ENCODE data around the gene GRIA1.
"Not testable (repeated sequence)": the region's sequence is repeated elsewhere in the genome, so short reads cannot be mapped to it uniquely, and the experiment has no call there.

The GRIA1 gene

GRCh38 chr5:153818626-153819025 lies 328.2 kb downstream of the GRIA1 start:
- H3K27ac ChIP-seq (ENCODE audit: low read length): no peak overlapping the region
- H3K9me3 ChIP-seq (ENCODE audit: control insufficient read depth, insufficient read depth, low read length): no peaks in the 10 kb centered on the region
- no CpG with 5 or more reads among the region's 2 CpGs for WGBS (ENCODE audit: insufficient coverage, insufficient read length)
- H3K4me1 ChIP-seq (ENCODE audit: control insufficient read depth, insufficient read depth, low read length): no peaks in the 10 kb centered on the region
- H3K4me3 ChIP-seq (ENCODE audit: low read length): no peak overlapping the region
- no peaks in the 10 kb centered on the region for H3K27me3 ChIP-seq (ENCODE audit: control insufficient read depth, insufficient read depth, low read length)
- no peaks in the 10 kb centered on the region for H3K36me3 ChIP-seq (ENCODE audit: control insufficient read depth, insufficient read depth, low read length)
- DNase-seq (ENCODE audit: low read depth, low spot score): no peak

DNA sequence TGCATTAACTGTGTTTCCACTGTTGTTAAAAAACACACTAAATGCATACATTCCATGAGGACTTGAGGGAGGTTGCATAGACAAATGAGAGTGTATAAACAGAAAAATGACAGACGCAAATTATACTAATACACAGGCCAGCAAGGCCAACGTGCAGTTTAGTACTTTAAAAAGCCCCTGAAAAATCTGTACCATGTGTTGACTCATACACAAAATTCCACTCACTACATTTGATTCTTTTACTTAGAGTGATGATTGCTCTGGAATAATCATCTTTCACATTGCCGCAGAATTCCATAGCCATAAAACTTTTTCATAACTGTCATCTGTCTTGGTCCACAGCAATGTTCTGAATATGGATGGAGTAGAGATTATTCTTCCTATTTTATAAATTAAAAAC lies 332.6 kb downstream of the GRIA1 start:
- Histone ChIP-seq H3K4me1 (ENCODE audit: control insufficient read depth, insufficient read depth, low read length) (peaks cover 2% of the 10 kb centered on the region; the same call in 1 of the 2 replicates), H3K27me3 (ENCODE audit: control insufficient read depth, insufficient read depth, low read length) (no peaks in the 10 kb centered on the region), H3K36me3 (ENCODE audit: control insufficient read depth, insufficient read depth, low read length) (no peaks in the 10 kb centered on the region), H3K27ac (ENCODE audit: low read length) (no peak overlapping the region), H3K9me3 (ENCODE audit: control insufficient read depth, insufficient read depth, low read length) (no peaks in the 10 kb centered on the region), H3K4me3 (ENCODE audit: low read length) (no peak overlapping the region)
- DNase-seq (ENCODE audit: low read depth, low spot score): no peak
- WGBS (ENCODE audit: insufficient coverage, insufficient read length): no CpG with 5 or more reads among the region's 3 CpGs

DNA sequence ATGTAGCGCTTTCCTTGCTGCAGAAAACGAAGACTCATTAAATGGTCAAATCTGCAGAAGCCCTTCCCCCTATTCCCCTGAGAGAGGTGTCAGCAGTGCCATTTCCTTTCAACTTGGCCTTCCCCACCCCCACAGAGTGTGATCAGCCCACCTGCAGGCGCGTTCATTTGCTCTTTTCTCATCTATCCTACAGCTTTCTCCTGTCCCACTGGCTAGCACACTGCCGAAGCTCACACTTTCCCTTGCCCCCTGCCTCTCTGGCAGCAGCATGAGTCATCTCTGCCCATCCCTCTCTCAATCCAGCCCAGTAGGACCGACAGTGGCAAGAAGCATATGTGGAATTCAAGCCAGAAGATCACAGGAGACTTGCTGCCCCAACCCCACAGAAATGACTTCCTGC lies 334.4 kb downstream of the GRIA1 start:
- no CpG with 5 or more reads among the region's 6 CpGs for WGBS (ENCODE audit: insufficient coverage, insufficient read length)
- no peaks in the 10 kb centered on the region for H3K9me3 ChIP-seq (ENCODE audit: control insufficient read depth, insufficient read depth, low read length)
- no peaks in the 10 kb centered on the region for H3K36me3 ChIP-seq (ENCODE audit: control insufficient read depth, insufficient read depth, low read length)
- no peaks in the 10 kb centered on the region for H3K27me3 ChIP-seq (ENCODE audit: control insufficient read depth, insufficient read depth, low read length)
- H3K4me1 ChIP-seq (ENCODE audit: control insufficient read depth, insufficient read depth, low read length): peaks cover 2% of the 10 kb centered on the region; the same call in 1 of the 2 replicates
- no peak overlapping the region for H3K27ac ChIP-seq (ENCODE audit: low read length)
- peak; percentile 4 for DNase-seq (ENCODE audit: low read depth, low spot score)
- H3K4me3 ChIP-seq (ENCODE audit: low read length): no peak overlapping the region

GRCh38 chr5:153827397-153827796 lies 336.9 kb downstream of the GRIA1 start:
- H3K4me3 ChIP-seq (ENCODE audit: low read length): no peak overlapping the region
- WGBS (ENCODE audit: insufficient coverage, insufficient read length): no CpG with 5 or more reads among the region's 4 CpGs
- no peaks in the 10 kb centered on the region for H3K36me3 ChIP-seq (ENCODE audit: control insufficient read depth, insufficient read depth, low read length)
- peak; percentile 31 for DNase-seq (ENCODE audit: low read depth, low spot score)
- peaks cover 2% of the 10 kb centered on the region; the same call in 1 of the 2 replicates for H3K4me1 ChIP-seq (ENCODE audit: control insufficient read depth, insufficient read depth, low read length)
- H3K9me3 ChIP-seq (ENCODE audit: control insufficient read depth, insufficient read depth, low read length): no peaks in the 10 kb centered on the region
- no peaks in the 10 kb centered on the region for H3K27me3 ChIP-seq (ENCODE audit: control insufficient read depth, insufficient read depth, low read length)
- H3K27ac ChIP-seq (ENCODE audit: low read length): no peak overlapping the region

DNA sequence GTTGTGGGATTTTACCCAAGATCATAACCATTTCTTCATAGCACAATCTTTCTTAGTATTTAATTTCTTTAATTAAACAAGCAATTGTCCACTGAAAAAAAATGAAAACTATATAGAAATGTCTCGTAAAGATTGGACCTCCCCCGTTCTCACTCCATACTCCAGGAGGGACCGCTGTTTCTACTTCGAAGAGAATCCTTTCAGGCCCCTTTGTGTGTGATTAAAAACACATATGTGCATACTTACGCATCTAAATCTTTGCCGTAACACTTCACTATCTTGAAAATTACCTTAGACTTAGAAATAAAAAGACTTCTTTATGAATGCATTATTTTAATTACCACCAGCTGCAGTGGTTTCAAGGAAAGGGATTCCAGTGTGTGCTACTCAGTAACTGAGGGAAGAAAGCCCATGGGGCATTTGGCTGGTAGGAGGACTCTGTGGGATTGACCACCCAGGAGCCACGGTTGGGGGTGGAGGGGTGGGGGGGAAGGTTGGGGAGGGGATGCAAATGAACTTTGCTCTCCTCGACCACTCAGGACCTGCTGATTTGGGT lies 339.1 kb downstream of the GRIA1 start:
- Histone ChIP-seq H3K36me3 (ENCODE audit: control insufficient read depth, insufficient read depth, low read length) (no peaks in the 10 kb centered on the region), H3K4me3 (ENCODE audit: low read length) (no peak overlapping the region), H3K27me3 (ENCODE audit: control insufficient read depth, insufficient read depth, low read length) (no peaks in the 10 kb centered on the region), H3K27ac (ENCODE audit: low read length) (no peak overlapping the region), H3K4me1 (ENCODE audit: control insufficient read depth, insufficient read depth, low read length) (peaks cover 2% of the 10 kb centered on the region; the same call in 1 of the 2 replicates), H3K9me3 (ENCODE audit: control insufficient read depth, insufficient read depth, low read length) (no peaks in the 10 kb centered on the region)
- no peak for DNase-seq (ENCODE audit: low read depth, low spot score)
- no CpG with 5 or more reads among the region's 8 CpGs for WGBS (ENCODE audit: insufficient coverage, insufficient read length)

- peak; percentile 29 for DNase-seq (ENCODE audit: low read depth, low spot score)
- no peak overlapping the region for H3K27ac ChIP-seq (ENCODE audit: low read length)
- no peaks in the 10 kb centered on the region for H3K27me3 ChIP-seq (ENCODE audit: control insufficient read depth, insufficient read depth, low read length)
- no peaks in the 10 kb centered on the region for H3K36me3 ChIP-seq (ENCODE audit: control insufficient read depth, insufficient read depth, low read length)
- no peak overlapping the region for H3K4me3 ChIP-seq (ENCODE audit: low read length)
- no CpG with 5 or more reads among the region's 2 CpGs for WGBS (ENCODE audit: insufficient coverage, insufficient read length)
- H3K9me3 ChIP-seq (ENCODE audit: control insufficient read depth, insufficient read depth, low read length): no peaks in the 10 kb centered on the region
- H3K4me1 ChIP-seq (ENCODE audit: control insufficient read depth, insufficient read depth, low read length): no peaks in the 10 kb centered on the region
Observed at GRCh38 chr5:153831973-153832372, 341.5 kb downstream of the GRIA1 start.

DNA sequence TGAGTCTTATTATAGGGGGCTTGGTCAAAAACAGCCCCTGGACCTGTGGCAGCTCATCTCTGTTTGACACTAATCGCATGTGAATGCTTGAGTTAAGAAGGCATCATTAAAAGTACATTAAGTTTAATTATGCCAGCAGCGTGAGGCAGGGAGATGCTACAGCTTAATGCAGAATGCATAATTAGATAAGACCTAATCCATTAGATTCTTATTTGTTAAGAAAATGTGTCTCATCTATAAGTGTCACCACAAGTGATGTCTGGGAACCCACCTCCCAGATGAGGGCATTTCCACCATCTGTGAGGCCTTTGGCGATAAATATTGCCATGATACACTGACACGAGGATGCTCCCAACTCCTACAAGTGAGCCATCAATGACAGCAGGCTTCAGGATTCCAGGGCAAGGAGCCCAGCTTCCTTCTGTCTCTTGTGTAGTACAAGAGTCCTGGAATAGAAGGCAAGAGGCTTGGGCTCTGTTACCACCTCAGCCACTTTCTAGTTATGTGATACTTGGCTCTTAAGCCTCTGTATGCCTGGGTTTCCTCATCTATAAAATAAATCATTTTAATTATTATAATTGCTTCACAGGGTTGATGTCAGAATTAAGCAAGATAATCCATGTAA lies 345.5 kb downstream of the GRIA1 start:
- no peak for DNase-seq (ENCODE audit: low read depth, low spot score)
- no peak overlapping the region for H3K4me3 ChIP-seq (ENCODE audit: low read length)

GRCh38 chr5:153849303-153850113 lies 359.0 kb downstream of the GRIA1 start:
- H3K9me3 ChIP-seq (ENCODE audit: control insufficient read depth, insufficient read depth, low read length); H3K4me1 ChIP-seq (ENCODE audit: control insufficient read depth, insufficient read depth, low read length); H3K27ac ChIP-seq (ENCODE audit: low read length); DNase-seq (ENCODE audit: low read depth, low spot score); H3K36me3 ChIP-seq (ENCODE audit: control insufficient read depth, insufficient read depth, low read length); H3K27me3 ChIP-seq (ENCODE audit: control insufficient read depth, insufficient read depth, low read length); H3K4me3 ChIP-seq (ENCODE audit: low read length): not testable (repeated sequence)
- WGBS (ENCODE audit: insufficient coverage, insufficient read length): no CpG with 5 or more reads among the region's 6 CpGs

More for the DNA sequence above, 345.5 kb downstream of the GRIA1 start:
- no peaks in the 10 kb centered on the region for H3K4me1 ChIP-seq (ENCODE audit: control insufficient read depth, insufficient read depth, low read length)
- H3K9me3 ChIP-seq (ENCODE audit: control insufficient read depth, insufficient read depth, low read length): no peaks in the 10 kb centered on the region
- H3K27ac ChIP-seq (ENCODE audit: low read length): no peak overlapping the region
- no peaks in the 10 kb centered on the region for H3K36me3 ChIP-seq (ENCODE audit: control insufficient read depth, insufficient read depth, low read length)
- no peaks in the 10 kb centered on the region for H3K27me3 ChIP-seq (ENCODE audit: control insufficient read depth, insufficient read depth, low read length)
- no CpG with 5 or more reads among the region's 4 CpGs for WGBS (ENCODE audit: insufficient coverage, insufficient read length)

DNA sequence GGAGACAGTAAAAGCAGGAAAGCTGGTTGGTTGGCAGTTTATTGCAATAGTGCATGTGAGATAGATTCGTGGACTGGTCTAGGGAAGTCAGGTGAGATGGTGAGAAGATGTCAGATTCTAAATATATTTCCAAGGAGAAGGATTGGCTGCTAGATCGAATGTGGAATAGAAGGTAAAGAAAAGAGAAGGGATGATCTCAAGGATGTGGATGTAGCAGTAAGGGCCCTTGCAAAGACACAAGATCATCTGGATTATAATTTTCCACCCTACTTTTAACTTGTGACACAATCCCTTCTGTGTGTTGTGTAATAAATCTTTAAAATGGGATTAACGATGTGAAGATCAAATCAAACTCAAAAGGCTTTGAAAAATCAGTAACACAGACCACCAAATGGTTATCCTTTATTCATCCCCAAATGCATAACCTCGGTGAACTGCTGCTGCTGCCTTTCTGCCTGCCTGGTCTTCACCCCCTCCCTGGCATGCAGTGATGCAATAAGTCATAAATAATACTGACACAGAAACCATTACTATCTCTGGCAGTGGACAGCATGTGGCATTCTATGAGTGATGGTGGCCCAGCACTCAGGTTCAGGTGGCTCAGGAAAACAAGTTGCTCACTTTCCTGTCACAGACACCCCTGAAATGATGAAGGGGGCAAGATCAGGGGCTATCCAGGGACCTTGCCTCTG lies 369.9 kb downstream of the GRIA1 start:
- WGBS (ENCODE audit: insufficient coverage, insufficient read length): no CpG with 5 or more reads among the region's 4 CpGs
- DNase-seq (ENCODE audit: low read depth, low spot score): no peak
- H3K9me3 ChIP-seq (ENCODE audit: control insufficient read depth, insufficient read depth, low read length): no peaks in the 10 kb centered on the region
- no peaks in the 10 kb centered on the region for H3K36me3 ChIP-seq (ENCODE audit: control insufficient read depth, insufficient read depth, low read length)
- no peaks in the 10 kb centered on the region for H3K27me3 ChIP-seq (ENCODE audit: control insufficient read depth, insufficient read depth, low read length)
- H3K27ac ChIP-seq (ENCODE audit: low read length): no peak overlapping the region
- no peaks in the 10 kb centered on the region for H3K4me1 ChIP-seq (ENCODE audit: control insufficient read depth, insufficient read depth, low read length)
- no peak overlapping the region for H3K4me3 ChIP-seq (ENCODE audit: low read length)

GRCh38 chr5:153862906-153863305 lies 372.4 kb downstream of the GRIA1 start:
- H3K4me1 ChIP-seq (ENCODE audit: control insufficient read depth, insufficient read depth, low read length); H3K9me3 ChIP-seq (ENCODE audit: control insufficient read depth, insufficient read depth, low read length); H3K4me3 ChIP-seq (ENCODE audit: low read length); DNase-seq (ENCODE audit: low read depth, low spot score); H3K36me3 ChIP-seq (ENCODE audit: control insufficient read depth, insufficient read depth, low read length); H3K27ac ChIP-seq (ENCODE audit: low read length); H3K27me3 ChIP-seq (ENCODE audit: control insufficient read depth, insufficient read depth, low read length): not testable (repeated sequence)
- no CpG with 5 or more reads among the region's 5 CpGs for WGBS (ENCODE audit: insufficient coverage, insufficient read length)

All from iPS DF 6.9 (cell line).